Hepatocyte (in vitro differentiated cells): ENCODE results near the gene FES. TPM values are rescaled to one million over a fixed set of nuclear protein-coding genes. Genes with fewer than 3 reads are reported as not detected.

ENCODE experiments used
- DNase-seq: peaks from one replicate; pipeline ENCODE4 v3.0.0-alpha.2; 2016; ENCODE audit warnings: low spot score
- H2AFZ ChIP-seq: fragments of 200-600 bp; sonication (generic); 2 replicates; pipeline ENCODE4 v1.6.0; 2016; ENCODE audit warnings: antibody characterized with exemption, mild to moderate bottlenecking
- H3K27ac ChIP-seq: fragments of 200-600 bp; sonication (generic); 2 replicates; pipeline ENCODE4 v1.5.1; 2016; ENCODE audit warnings: mild to moderate bottlenecking
- H3K27me3 ChIP-seq: fragments of 200-600 bp; sonication (generic); 2 replicates; pipeline ENCODE4 v1.6.1; 2016
- H3K36me3 ChIP-seq: fragments of 200-600 bp; sonication (generic); replicated peaks from 2 replicates; pipeline ENCODE4 v1.5.1; 2016; ENCODE audit warnings: low read depth; ENCODE audit not compliant: insufficient read depth
- H3K4me1 ChIP-seq: fragments of 200-600 bp; sonication (generic); 2 replicates; pipeline ENCODE4 v1.5.1; 2016; ENCODE audit warnings: mild to moderate bottlenecking, moderate library complexity; ENCODE audit not compliant: insufficient read depth
- H3K4me2 ChIP-seq: fragments of 200-600 bp; sonication (generic); 2 replicates; pipeline ENCODE4 v1.6.0; 2016
- H3K4me3 ChIP-seq: fragments of 200-600 bp; sonication (generic); 2 replicates; pipeline ENCODE4 v1.5.1; 2016; ENCODE audit warnings: mild to moderate bottlenecking
- H3K79me2 ChIP-seq: fragments of 200-600 bp; sonication (generic); 2 replicates; pipeline ENCODE4 v1.6.0; 2017; ENCODE audit warnings: mild to moderate bottlenecking
- H3K9me2 ChIP-seq: fragments of 200-600 bp; sonication (generic); replicated peaks from 2 replicates; pipeline ENCODE4 v1.6.0; 2017; ENCODE audit warnings: mild to moderate bottlenecking; ENCODE audit not compliant: insufficient read depth
- H3K9me3 ChIP-seq: fragments of 200-600 bp; sonication (generic); 2 replicates; pipeline ENCODE4 v1.5.1; 2016; ENCODE audit warnings: low read depth, mild to moderate bottlenecking
- H4K20me1 ChIP-seq: fragments of 200-600 bp; sonication (generic); 2 replicates; pipeline ENCODE4 v1.6.0; 2016; ENCODE audit warnings: mild to moderate bottlenecking; ENCODE audit not compliant: insufficient read depth, poor library complexity, severe bottlenecking
- EZH2 ChIP-seq: fragments of 200-600 bp; sonication (generic); IDR thresholded peaks from 2 replicates; pipeline ENCODE4 v1.6.1; 2016; ENCODE audit warnings: antibody characterized with exemption, mild to moderate bottlenecking, borderline replicate concordance
- EZH2phosphoT487 ChIP-seq: fragments of 200-600 bp; sonication (generic); IDR thresholded peaks from one replicate; pipeline ENCODE4 v1.6.1; 2018; ENCODE audit warnings: antibody characterized with exemption, mild to moderate bottlenecking, low read depth, moderate library complexity; ENCODE audit not compliant: unreplicated experiment, severe bottlenecking
- WGBS: methylation state at CpG from one replicate; pipeline ENCODE4 v1.1.6; 2016; ENCODE audit warnings: low lambda C conversion rate; ENCODE audit errors: missing lambda C conversion rate; 5-methylcytosine and 5-hydroxymethylcytosine counted together
- polyA plus RNA-seq: library from polyadenylated mRNA; unstranded; fragments of >200 nt; fragmentation: Nextera tagmentation; extraction: Ambion mirVana; gene quantifications from 2 replicates; pipeline ENCODE4 v1.2.1, GENCODE V29; 2016
- total RNA-seq: library from RNA; depleted of rRNA; stranded (reverse); fragments of >200 nt; gene quantifications from 2 replicates; pipeline ENCODE4 v1.2.3, GENCODE V29; 2014
- TF ChIP-seq, protein P1 (sequence below): fragments of 200-600 bp; sonication (generic); IDR thresholded peaks from 2 replicates; pipeline ENCODE4 v1.5.1; 2016; ENCODE audit warnings: antibody characterized with exemption, mild to moderate bottlenecking; ENCODE audit not compliant: poor library complexity

FES gene
- total and polyA plus RNA-seq, 2 experiments from 2014 or later: 7.3 to 13.5 TPM

DNA sequence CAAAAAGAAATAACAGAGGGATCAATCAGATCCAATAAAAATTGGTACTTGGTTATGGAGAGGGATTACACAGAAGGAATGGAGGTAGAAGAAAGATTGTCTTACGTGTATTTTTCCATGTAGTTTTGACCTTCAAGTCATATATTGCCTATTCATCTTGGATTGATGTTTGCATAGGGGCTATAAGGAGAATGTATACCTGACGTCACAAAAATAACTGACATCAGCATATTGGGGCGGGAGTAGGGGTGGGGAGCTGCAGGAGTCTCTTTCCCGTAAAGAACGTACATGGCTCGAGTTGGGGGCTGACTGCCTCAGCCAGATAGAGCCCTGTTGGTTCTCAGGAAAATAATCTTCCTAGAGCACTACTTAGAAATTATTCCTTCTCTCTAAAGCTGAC is 21.8 kb upstream of the FES start:
- H3K36me3 ChIP-seq: no peaks in the 10 kb centered on the region
- no peaks in the 10 kb centered on the region for H3K79me2 ChIP-seq
- no peaks in the 10 kb centered on the region for H3K9me3 ChIP-seq
- WGBS: 94% methylated on average over 6 of the region's 6 CpGs
- H3K9me2 ChIP-seq: no peaks in the 10 kb centered on the region
- H4K20me1 ChIP-seq: no peaks in the 10 kb centered on the region
- H2AFZ ChIP-seq: no peak overlapping the region
- H3K4me1 ChIP-seq: peaks cover 13% of the 10 kb centered on the region
- H3K4me2 ChIP-seq: no peak overlapping the region
- no peaks in the 10 kb centered on the region for H3K27me3 ChIP-seq
- H3K4me3 ChIP-seq: no peak overlapping the region
- H3K27ac ChIP-seq: no peak overlapping the region
- no peak for DNase-seq
- TF ChIP-seq, protein P1, sequence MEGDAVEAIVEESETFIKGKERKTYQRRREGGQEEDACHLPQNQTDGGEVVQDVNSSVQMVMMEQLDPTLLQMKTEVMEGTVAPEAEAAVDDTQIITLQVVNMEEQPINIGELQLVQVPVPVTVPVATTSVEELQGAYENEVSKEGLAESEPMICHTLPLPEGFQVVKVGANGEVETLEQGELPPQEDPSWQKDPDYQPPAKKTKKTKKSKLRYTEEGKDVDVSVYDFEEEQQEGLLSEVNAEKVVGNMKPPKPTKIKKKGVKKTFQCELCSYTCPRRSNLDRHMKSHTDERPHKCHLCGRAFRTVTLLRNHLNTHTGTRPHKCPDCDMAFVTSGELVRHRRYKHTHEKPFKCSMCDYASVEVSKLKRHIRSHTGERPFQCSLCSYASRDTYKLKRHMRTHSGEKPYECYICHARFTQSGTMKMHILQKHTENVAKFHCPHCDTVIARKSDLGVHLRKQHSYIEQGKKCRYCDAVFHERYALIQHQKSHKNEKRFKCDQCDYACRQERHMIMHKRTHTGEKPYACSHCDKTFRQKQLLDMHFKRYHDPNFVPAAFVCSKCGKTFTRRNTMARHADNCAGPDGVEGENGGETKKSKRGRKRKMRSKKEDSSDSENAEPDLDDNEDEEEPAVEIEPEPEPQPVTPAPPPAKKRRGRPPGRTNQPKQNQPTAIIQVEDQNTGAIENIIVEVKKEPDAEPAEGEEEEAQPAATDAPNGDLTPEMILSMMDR: no peak
- no peak for TF ChIP-seq EZH2phosphoT487
- no peak for TF ChIP-seq EZH2

DNA sequence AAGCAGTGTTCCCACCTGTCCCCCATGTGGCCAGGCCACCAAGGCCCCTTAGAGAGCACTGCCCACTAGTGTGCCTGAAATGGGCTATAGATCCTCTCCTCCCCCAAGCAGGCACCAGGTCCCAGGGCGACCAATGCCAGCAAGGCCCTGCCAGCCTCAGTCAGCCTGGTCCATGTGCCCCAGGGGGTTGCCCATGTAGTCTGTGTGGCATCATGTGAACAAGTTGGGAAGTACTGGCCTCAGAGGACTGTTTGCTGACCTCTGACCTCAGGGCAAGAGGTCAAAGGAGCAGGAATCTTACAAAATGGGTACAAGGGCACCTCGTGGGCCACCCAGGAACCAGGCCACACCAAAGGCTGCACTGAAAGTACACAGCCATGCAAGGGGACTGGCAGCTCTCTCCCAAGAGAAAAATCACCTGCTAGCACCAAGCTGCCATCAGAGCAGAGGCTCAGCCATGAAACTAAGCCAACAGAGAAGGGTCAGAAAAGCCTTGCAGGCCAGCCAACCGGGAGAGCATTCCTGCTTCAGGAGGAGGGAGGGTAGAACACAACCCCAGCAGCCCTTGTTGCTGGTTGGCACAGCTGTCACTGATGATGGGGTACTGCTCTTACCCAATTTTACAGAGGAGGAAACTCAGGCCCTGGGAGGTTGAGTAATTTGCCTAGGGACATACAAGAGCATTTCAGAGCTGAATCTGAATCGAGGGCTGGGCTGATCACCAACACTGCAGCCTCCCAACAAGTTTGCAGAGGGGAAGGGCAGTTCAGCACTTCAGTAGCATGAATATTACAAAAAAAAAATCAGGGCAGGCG is 21.1 kb upstream of the FES start:
- no peak for DNase-seq
- Histone ChIP-seq H3K36me3 (no peaks in the 10 kb centered on the region), H3K9me2 (no peaks in the 10 kb centered on the region), H3K9me3 (no peaks in the 10 kb centered on the region), H3K27ac (no peak overlapping the region), H3K4me2 (no peak overlapping the region), H3K4me3 (no peak overlapping the region), H3K27me3 (no peaks in the 10 kb centered on the region), H3K79me2 (no peaks in the 10 kb centered on the region), H2AFZ (no peak overlapping the region), H3K4me1 (peaks cover 13% of the 10 kb centered on the region), H4K20me1 (no peaks in the 10 kb centered on the region)
- 77% methylated on average over 4 of the region's 5 CpGs for WGBS
- no peak for TF ChIP-seq EZH2phosphoT487
- TF ChIP-seq, protein P1: no peak
- no peak for TF ChIP-seq EZH2

DNA sequence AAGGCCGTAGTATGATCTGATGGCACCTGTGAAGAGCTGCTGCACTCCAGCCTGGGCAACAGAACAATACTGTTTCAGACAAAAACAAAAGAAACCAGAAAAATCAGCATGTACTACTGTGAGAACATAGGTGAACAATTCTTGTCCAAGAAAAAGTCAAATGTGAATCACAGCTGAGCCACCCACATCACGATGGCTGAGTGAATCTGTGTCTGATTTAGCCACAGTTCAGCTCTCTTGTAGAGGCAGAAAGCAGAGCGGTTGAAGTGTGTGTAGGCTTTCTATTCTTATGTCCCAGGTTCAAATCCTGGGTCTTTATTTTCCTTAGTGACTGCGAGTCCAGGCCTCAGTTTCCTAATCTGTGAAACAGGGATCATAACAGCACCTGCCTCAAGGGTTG is 20.3 kb upstream of the FES start:
- TF ChIP-seq EZH2 (no peak), EZH2phosphoT487 (no peak)
- TF ChIP-seq, protein P1: no peak
- H3K27ac ChIP-seq: no peak overlapping the region
- no peaks in the 10 kb centered on the region for H3K79me2 ChIP-seq

More for the DNA sequence above, 20.3 kb upstream of the FES start:
- Histone ChIP-seq H3K9me3 (no peaks in the 10 kb centered on the region), H3K36me3 (no peaks in the 10 kb centered on the region), H3K4me2 (no peak overlapping the region), H3K9me2 (no peaks in the 10 kb centered on the region), H3K4me1 (peaks cover 21% of the 10 kb centered on the region), H2AFZ (no peak overlapping the region), H4K20me1 (no peaks in the 10 kb centered on the region), H3K4me3 (no peak overlapping the region), H3K27me3 (no peaks in the 10 kb centered on the region)
- no peak for DNase-seq
- WGBS: 96% methylated on average over 4 of the region's 4 CpGs
